Measurements from ENCODE around the gene TNFRSF1A. TPM values are rescaled to one million over a fixed set of nuclear protein-coding genes. Genes with fewer than 3 reads are reported as not detected.

Gene TNFRSF1A
- total RNA-seq, 1 experiment from 2014 or later = 76.7 TPM

- Mint-ChIP-seq H3K4me1 (ENCODE audit: low read depth, unreplicated experiment) (peaks cover 21% of the 10 kb centered on the region), H3K27me3 (ENCODE audit: unreplicated experiment) (no peaks in the 10 kb centered on the region), H3K4me3 (ENCODE audit: low read depth, unreplicated experiment) (peak overlapping the region; percentile 48), H3K9me3 (ENCODE audit: low read depth, unreplicated experiment) (no peaks in the 10 kb centered on the region), H3K36me3 (ENCODE audit: insufficient read depth, unreplicated experiment) (peaks cover 60% of the 10 kb centered on the region), H3K27ac (ENCODE audit: unreplicated experiment) (peak overlapping the region; percentile 60)
- intact Hi-C loops (cut with micrococcal nuclease; ENCODE audit: unreplicated experiment) = no loop called here
- TF ChIP-seq CTCF (IDR thresholded peaks at IDR 0.05; ENCODE audit: unreplicated experiment) = no peak
- no TSS peak for BruUV-seq (replicated peaks)
- DNase-seq = no peak
- CTCF ChIA-PET = interaction anchor here (0.9 to 1.2 kb wide), 5 partner anchors 10 to 259 kb away, joined by 3 to 4 read pairs (median 3); no protein-coding TSS in a partner anchor
Measured at GRCh38 chr12:6313326-6313940, 28.4 kb downstream of the TNFRSF1A start.

GRCh38 chr12:6312529-6313325, 29.1 kb downstream of the TNFRSF1A start:
- H3K4me1 Mint-ChIP-seq (ENCODE audit: low read depth, unreplicated experiment) = peaks cover 22% of the 10 kb centered on the region
- H3K9me3 Mint-ChIP-seq (ENCODE audit: low read depth, unreplicated experiment) = no peaks in the 10 kb centered on the region
- CTCF ChIA-PET = interaction anchor here (0.6 to 1.2 kb wide), 7 partner anchors 11 to 258 kb away, joined by 3 to 4 read pairs (median 3); no protein-coding TSS in a partner anchor
- intact Hi-C loops (cut with micrococcal nuclease; ENCODE audit: unreplicated experiment) = no loop called here
- H3K36me3 Mint-ChIP-seq (ENCODE audit: insufficient read depth, unreplicated experiment) = peaks cover 57% of the 10 kb centered on the region
- BruUV-seq (replicated peaks) = no TSS peak
- peak overlapping the region; percentile 60 for H3K27ac Mint-ChIP-seq (ENCODE audit: unreplicated experiment)
- peak; percentile 76 for DNase-seq
- H3K27me3 Mint-ChIP-seq (ENCODE audit: unreplicated experiment) = no peaks in the 10 kb centered on the region
- H3K4me3 Mint-ChIP-seq (ENCODE audit: low read depth, unreplicated experiment) = peak overlapping the region; percentile 48
- TF ChIP-seq CTCF (IDR thresholded peaks at IDR 0.05; ENCODE audit: unreplicated experiment) = no peak

GRCh38 chr12:6311822-6312528, 29.9 kb downstream of the TNFRSF1A start:
- H3K27me3 Mint-ChIP-seq (ENCODE audit: unreplicated experiment) = no peaks in the 10 kb centered on the region
- BruUV-seq (replicated peaks) = no TSS peak

More at GRCh38 chr12:6311822-6312528, 29.9 kb downstream of the TNFRSF1A start:
- peaks cover 22% of the 10 kb centered on the region for H3K4me1 Mint-ChIP-seq (ENCODE audit: low read depth, unreplicated experiment)
- TF ChIP-seq CTCF (IDR thresholded peaks at IDR 0.05; ENCODE audit: unreplicated experiment) = no peak
- intact Hi-C loops (cut with micrococcal nuclease; ENCODE audit: unreplicated experiment) = no loop called here
- DNase-seq = no peak
- H3K27ac Mint-ChIP-seq (ENCODE audit: unreplicated experiment) = peak overlapping the region; percentile 60
- CTCF ChIA-PET = interaction anchor here (0.6 to 1.2 kb wide), 5 partner anchors 11 to 101 kb away, joined by 3 to 4 read pairs (median 3); no protein-coding TSS in a partner anchor
- peaks cover 53% of the 10 kb centered on the region for H3K36me3 Mint-ChIP-seq (ENCODE audit: insufficient read depth, unreplicated experiment)
- H3K9me3 Mint-ChIP-seq (ENCODE audit: low read depth, unreplicated experiment) = no peaks in the 10 kb centered on the region
- peak overlapping the region; percentile 48 for H3K4me3 Mint-ChIP-seq (ENCODE audit: low read depth, unreplicated experiment)

Data from Calu3 (cell line).